HG02759 (cell line): ENCODE results near the gene ETNK1.
"Not testable (repeated sequence)": the region's sequence is repeated elsewhere in the genome, so short reads cannot be mapped to it uniquely, and the experiment has no call there.

ENCODE experiments used
- ATAC-seq: cut with Tn5 transposase; IDR thresholded peaks from one replicate; pipeline ENCODE4 v1.9.1; 2021; ENCODE audit warnings: mild to moderate bottlenecking, moderate library complexity; ENCODE audit not compliant: unreplicated experiment

Gene ETNK1, protein sequence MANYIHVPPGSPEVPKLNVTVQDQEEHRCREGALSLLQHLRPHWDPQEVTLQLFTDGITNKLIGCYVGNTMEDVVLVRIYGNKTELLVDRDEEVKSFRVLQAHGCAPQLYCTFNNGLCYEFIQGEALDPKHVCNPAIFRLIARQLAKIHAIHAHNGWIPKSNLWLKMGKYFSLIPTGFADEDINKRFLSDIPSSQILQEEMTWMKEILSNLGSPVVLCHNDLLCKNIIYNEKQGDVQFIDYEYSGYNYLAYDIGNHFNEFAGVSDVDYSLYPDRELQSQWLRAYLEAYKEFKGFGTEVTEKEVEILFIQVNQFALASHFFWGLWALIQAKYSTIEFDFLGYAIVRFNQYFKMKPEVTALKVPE

DNA sequence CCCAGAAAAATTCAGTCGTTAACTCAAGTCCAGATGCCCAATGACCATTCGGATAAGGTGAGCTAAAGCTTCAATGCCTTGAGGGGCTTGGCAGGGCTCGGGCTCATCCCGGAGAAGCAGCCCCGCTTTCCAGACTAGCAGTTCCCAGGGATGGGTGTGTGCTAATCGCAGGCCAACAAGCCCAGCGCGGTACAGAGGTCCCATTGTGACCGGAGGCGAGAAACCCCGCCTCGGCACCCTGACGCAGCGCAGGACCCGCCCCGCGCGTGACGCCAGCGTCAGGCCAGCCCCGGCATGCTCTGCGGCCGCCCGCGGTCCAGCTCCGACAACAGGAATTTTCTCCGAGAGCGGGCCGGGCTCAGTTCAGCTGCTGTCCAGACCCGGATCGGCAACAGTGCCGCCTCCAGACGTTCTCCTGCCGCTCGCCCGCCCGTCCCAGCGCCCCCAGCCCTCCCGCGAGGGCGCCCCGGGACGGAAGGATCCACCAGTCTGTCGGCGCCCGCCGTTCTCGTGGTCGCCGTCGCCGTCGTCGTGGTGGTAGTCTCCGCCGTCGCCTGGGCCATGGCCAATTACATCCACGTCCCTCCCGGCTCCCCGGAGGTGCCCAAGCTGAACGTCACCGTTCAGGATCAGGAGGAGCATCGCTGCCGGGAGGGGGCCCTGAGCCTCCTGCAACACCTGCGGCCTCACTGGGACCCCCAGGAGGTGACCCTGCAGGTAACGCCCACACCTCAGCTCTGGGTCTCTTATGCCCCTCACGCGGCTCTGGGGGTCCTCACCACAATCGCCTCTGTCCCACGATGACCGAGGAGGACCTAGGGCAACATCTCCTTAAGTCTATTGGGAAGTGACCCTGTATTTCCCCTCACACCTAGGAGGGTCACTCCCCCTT lies at the start of gene ETNK1:
Gene ETNK1, plus strand, starts transcription at position 302 of the 892 bp plus-strand sequence. Its CDS starts 260 bp downstream, at position 562.
- ATAC-seq: peak; percentile 99

DNA sequence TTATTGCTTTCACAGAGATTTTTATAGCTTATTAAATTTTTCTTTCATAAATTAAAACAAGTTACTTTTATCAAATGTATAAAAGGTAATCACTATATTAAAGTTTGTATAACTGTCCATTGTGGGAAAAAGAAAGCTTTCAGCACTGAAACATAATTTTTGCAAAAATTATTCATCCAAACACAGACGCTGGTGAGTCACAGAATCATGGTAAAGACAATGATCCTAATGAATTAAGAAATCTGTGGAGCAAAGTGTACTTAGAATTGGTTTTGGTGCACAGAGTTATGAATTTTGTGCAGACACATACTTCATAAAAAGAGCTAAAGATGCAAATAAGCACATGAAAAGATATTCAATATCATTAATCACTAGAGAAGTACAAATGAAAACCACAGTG lies 48.9 kb upstream of the ETNK1 start:
- ATAC-seq: no peak

DNA sequence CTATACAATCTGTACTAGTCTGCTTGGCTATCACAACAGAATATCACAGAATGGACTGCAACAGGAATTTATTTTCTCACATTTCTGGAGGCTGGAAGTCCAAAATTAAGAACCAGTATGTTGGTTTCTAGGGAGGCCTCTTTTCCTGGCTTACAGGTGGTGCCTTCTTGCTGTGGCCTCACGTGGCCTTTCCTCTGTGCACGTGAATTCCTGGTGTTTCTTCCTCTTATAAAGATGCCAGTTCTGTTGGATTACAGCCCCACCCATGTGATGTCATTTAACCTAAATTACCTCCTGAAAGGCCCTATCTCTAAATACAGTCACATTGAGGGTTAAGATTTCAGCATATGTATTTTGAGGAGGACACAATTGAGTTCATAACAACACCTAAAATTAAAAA lies 48.5 kb upstream of the ETNK1 start:
- no peak for ATAC-seq

DNA sequence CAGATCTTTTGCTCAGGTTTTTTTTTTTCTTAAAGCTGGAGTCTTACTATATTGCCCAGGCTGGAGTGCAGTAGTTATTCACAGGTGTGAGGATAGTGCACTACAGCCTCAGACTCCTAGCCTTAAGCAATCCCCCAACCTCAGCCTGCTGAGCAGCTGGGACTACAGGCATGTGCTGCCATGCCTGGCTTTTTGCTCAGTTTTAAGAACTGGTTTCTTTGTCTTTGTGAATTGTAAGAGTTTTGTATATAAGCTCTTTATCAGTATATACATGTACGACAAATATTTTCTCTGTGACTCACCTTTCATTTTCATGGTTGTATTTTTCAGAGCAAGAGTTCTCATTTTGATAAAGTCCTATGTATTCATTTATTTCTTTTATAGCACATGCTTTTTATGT lies 47.3 kb upstream of the ETNK1 start:
- no peak for ATAC-seq

DNA sequence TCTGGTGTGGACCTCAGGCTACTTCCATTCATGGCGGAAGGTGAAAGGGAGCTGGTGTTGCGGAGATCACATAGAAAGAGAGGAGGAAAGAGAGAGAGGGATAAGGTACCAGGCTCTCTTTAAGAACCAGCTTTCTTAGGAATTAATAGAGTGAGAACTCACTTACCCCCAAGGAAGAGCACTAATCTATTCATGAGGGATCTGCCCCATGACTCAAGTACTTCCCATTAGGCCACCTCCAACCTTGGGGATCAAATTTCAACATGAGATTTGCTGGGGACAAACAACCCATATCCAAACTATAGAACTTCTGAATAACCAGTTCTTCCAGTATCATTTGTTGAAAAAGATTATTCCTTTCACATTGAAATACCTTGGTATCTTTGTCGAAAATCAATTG lies 46.6 kb upstream of the ETNK1 start:
- no peak for ATAC-seq

DNA sequence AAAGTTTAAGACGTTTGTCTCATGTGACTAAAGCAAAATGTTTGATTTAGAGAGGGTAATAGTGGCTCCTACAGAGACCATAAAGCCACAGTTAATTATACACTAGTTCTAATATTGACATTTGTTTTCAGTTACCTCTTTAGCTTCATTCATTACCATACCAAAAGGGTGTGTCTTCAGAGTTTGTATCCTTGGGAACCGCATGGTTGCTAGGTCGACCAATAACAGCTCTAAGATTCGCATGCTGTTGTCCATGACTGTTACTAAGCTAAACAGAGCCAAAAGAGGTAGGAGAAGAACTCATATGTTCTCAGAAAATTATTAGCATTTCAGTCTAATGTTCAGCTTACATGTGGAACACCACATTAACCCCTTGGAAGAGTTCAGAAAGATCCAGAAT lies 36.2 kb upstream of the ETNK1 start:
- no peak for ATAC-seq

DNA sequence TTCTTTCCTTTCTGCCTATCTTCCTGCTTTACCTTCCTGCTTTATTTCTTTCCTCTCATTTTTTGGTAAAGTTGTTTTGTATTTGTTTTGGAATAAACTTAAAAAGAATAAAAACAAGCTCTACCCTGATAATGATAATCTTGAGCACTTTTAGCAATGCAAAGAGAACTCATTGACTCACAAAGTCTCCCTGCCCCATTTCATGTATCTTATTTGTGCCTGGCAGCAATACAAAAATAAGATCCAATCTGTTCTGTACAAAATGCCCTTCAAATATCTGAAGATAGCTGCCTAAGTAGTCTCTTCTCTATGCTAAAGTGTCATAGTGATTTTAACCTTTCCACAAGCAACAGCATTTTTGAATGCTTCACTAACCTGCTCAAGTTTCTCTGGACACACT lies 31.1 kb upstream of the ETNK1 start:
- no peak for ATAC-seq

DNA sequence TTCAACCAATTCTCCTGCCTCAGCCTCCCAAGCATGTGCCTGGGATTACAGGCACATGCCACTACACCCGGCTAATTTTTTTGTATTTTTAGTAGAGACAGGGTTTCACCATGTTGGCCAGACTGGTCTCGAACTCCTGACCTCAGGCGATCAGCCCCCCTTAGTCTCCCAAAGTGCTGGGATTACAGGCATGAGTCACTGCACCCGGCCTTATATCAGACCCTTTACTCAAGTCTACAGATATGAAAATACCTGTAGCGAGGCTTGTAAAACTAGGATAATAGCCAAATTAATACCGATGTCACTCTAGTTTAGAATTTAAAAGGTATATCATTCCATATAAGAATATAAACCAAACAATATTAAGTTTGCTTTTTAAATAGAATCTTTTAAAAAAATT lies 27.4 kb upstream of the ETNK1 start:
- ATAC-seq: not testable (repeated sequence)

DNA sequence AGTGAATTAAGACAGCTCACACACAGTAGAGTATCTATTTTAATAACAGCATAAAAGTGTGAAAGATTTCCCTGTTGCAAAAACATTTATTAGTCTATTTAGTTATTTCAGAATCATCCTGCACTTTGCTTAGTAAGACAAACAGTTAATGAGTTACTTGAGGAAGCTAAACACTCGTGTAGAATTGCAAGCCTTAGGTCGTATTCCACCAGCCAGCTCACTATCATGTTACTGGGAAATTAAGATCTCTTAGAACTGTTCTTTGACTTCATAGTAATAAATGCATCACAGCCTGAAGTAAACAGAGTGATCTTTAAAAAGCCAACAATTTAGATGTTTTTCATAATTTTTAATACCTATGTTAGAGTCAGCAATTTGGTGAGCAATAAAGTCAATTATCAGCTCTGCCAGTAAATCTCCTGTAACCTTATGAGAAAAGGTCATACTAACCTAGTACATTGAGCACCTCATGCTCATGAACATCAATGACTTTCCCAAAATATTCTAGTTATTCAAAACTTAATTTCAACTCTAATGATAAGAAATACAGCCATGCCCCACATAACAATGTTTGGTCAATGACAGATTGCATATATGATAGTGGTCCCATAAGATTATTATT lies 26.7 kb upstream of the ETNK1 start:
- no peak for ATAC-seq

DNA sequence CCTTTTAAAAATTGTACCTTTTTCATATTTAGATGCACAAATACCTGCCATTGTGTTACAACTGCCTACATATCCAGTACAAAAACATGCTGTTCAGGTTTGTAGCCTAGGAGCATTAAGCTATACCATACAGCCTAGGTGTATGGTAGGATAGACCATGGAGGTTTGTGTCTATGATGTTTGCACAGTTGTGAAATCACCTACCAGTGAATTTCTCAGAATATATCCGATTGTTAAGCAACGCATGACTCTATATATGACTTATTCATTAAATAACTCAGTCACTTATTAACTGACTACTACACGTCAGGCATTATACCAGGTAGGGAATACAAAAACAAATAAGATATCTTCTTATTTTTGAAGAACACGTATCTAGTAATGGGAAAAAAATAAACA lies 26.2 kb upstream of the ETNK1 start:
- ATAC-seq: no peak

DNA sequence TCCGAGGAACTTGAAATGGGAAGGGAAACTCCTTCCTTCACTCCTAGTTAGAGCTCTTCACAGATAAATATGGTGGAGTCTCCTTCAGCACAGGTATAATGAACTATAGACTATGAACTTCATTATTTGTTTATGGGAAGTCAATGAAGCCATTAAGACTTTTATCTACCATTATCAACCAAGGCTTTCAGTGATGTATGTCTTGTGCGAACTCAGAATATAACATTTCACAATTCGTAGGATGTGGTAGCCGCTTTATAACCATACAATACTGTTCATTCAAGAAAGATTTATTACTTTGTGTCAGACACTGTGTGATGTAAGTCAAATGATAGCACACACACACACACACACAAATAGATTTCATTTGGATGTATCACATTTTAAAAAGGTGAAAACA lies 24.8 kb upstream of the ETNK1 start:
- ATAC-seq: no peak

DNA sequence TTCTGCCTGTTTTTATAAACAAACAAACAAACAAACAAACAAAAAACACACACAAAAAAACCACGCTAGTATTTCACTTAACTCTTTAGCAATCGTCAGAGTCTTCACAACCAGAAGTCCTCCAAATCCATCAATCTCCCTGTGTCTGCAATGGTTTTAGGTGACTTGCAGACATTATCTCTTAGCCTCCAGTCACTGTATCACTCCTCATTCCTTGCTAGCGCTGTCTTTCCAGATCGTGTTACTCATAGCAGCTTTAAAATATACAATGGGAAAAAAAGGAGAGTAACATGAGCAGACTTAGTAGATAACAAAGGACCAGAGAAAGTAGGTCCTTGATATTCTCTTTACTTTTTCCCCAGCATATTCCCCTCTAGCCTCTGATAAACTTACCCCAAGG lies 15.5 kb upstream of the ETNK1 start:
- ATAC-seq: no peak

DNA sequence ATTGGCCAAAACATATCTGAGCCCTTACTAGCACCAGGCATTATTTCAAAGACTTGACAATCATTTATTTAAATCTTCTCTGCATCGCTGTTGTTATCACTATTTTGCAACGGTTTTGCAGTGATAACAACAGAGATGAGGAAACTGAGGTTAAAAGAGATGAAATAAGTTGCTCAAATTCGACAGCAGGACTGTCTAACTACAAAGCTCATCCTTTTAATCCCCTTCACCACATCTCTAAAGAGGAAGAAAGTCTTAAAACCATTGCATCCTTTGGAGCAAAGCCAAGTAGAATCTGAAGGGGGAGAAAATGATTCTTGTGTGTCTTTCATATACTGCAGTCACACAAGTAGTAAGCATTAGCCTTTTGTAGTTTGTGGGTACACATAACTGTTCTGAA lies 14.8 kb upstream of the ETNK1 start:
- ATAC-seq: no peak

DNA sequence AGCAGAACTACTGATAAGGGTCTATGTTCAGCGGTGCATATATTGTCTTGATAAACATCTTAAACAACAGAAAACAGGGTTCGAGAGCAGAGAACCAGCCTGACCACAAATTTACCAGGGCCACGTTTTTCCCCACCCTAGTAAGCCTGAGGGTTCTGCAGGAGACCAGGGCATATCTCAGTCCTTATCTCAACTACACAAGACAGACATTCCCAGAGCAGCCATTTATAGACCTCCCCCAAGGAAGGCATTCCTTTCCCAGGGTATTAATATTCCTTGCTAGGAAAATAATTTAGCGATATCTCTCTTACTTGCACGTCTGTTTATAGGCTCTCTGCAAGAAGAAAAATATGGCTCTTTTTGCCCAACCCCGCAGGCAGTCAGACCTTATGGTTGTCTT lies 12.1 kb upstream of the ETNK1 start:
- ATAC-seq: not testable (repeated sequence)

DNA sequence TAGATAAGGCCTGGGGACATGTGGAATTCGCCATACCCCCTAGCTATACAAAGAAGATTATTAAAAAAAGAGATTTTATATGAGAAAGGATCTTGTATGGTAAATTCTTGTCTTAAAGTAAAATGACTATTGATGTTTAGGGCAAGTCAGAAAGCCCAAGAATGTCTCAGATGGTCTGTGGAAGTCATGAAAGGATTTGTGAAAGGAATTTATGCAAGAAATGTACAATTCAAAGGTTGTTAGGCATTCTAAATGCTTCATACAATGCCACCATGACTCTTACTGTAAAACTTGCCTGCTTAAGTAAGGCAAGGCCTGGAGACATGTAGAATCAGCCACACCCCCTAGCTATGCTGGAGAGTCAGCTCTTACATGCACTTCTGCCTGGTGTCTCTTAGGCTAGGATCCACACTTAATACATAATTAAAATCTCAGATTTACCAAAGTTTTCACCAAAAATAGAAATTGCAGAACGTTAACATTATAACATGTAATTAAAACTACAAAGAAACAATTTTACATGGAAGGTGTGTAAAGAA lies 8.9 kb upstream of the ETNK1 start:
- no peak for ATAC-seq

DNA sequence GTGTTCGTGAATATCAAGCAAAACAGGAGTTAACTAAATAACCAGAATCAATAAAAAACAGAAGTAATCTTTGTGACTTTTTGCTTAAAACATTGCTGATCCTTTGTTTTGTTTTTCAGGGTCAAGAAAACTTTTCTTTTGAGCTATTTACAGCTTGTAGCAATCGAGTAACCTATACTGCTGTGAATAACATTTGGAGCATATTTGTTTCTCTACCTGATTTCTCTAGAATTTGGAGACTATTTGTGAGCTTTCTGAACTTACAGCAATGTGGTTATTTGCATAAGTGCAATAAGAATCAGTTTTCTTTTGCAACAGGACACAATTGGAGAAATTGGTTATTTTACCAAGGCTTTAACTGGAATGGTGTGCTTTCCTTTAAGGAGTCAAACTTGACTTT lies 7.3 kb upstream of the ETNK1 start:
- ATAC-seq: no peak

DNA sequence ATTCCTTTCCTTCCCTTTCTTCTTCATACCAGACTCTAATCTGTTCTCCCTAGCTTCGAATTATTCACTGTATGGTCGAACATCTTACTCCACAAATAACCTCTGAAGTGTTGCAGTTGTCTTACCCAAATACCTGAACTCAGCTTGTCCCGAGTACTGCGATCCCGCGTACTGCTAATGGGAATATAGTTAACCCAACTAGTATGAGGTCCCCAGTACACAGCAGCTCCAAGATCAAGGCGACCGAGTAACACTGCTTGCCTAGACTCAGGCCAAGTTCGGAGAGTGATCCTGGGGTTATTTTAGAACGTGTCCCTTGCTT lies 462 bp upstream of the ETNK1 start:
- ATAC-seq: no peak

DNA sequence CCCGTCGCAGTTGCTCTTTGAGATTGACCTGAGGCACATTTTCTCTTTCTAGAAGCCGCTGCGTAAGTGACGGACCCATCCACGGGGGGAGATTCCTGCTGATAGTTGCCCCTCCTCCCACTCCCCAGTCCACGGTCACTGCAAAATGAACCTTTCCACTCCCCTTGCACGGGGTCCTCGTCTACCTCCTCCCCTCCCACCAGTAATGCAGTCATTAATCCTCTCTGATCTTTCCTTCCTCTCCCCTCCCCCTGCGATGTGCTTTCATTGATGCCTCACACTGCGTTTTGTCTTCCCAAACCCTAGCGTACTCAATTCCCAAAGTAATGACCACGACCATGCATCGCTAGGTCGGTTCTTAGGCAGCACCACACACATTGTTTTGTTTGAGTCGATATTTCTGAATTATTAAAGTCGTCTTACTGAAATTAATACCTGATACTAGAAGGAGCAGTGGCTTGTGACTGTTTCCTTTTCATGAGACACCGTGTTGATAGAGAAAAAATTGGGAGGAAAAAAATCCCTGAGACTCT lies 857 bp downstream of the ETNK1 start:
- ATAC-seq: peak; percentile 36

DNA sequence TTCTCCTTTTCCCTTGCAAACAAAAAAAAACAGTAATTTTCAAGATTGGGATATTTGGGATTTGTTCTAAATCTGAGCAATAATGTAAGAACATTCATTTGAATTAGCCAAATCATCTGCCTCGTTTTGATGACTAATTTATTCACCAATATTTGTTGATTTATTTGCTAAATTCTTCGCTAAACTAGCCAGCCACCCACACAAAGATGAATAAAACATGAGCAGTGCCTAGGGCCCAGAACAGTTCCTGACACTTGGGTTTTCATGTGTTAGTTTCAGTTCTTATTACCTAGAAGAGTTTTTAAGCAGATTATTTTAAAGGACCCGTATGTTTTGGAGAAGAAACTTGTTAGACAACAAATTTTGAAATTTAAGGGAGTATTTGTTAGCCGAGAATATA lies 1.4 kb downstream of the ETNK1 start:
- ATAC-seq: peak; percentile 29

DNA sequence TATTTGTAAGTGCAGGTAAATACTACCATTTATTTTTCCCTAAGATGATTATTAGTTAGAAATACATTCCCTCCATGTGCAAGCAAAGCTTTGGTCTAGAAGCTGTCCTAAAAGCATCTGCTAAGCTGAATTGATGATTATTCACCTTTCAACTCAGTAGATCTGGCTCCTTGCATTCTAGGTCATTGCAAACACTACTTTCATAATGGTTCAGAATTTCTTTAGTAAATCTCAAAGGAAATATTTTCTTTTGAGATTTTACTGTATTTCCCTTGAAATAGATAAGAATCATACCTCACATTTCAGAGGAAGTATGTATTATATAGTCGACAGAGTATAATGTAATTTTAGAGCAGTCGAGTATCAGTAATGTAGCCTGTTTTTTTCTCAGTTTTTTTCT lies 2.4 kb downstream of the ETNK1 start:
- ATAC-seq: no peak

DNA sequence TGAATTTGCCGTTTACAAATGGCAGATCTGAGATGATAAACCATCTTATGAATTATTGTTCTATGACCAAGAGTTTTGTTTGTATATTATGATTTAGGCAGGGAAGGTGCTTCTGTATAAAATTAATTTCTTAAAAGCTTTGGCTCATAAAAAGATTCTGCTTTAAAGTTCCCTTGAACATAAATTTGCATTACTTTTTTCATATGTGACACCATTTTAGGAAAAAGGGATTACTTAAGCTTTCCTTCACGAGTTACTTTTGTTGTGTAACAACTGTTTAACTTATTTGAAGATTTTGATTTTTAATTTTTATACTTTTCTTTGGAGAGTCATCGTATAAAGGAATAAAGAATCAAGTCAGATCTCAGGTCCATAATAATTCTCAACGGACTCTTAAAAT lies 3.3 kb downstream of the ETNK1 start:
- no peak for ATAC-seq
